H1 (cell line): ENCODE measurements around the gene RDM1. TPM values are rescaled to one million over a fixed set of nuclear protein-coding genes. Genes with fewer than 3 reads are reported as not detected.

Experiments used
- CTCF ChIA-PET: fragments of 300-600 bp; sonication (Branson Sonifier 250); formaldehyde crosslinking; loops from one replicate; lab custom pipeline; 2021; ENCODE audit not compliant: partially characterized antibody; lab: Charles Lee
- POLR2A ChIA-PET: fragments of 300-600 bp; sonication (Branson Sonifier 250); formaldehyde crosslinking; loops from one replicate; lab custom pipeline; 2021; ENCODE audit warnings: inconsistent platforms; ENCODE audit not compliant: partially characterized antibody; lab: Charles Lee
- DNase-seq, 2 experiments: peaks; one replicate each; pipeline versions ENCODE4 v3.0.0 to v3.0.0-alpha.2; 2010 to 2022; ENCODE audit warnings: low spot score in 2 of 2, low read depth in 1 of 2, mixed read lengths in 1 of 2
- FAIRE-seq: peaks from 2 replicates; lab custom pipeline; 2011; peaks lifted over from hg19 to GRCh38; lab: Jason Lieb, UNC
- H2AFZ ChIP-seq: 2 replicates; pipeline ENCODE4 v1.8.1; 2012; ENCODE audit warnings: low read length, inconsistent platforms
- H2AK5ac ChIP-seq: 2 replicates; pipeline ENCODE4 v1.6.1; 2013; ENCODE audit warnings: low read depth, low read length
- H2BK120ac ChIP-seq: replicated peaks from 2 replicates; pipeline ENCODE3; 2013; ENCODE audit warnings: low read depth, low read length, inconsistent platforms
- H2BK12ac ChIP-seq: 2 replicates; pipeline ENCODE4 v1.6.1; 2013; ENCODE audit warnings: low read depth, low read length
- H2BK15ac ChIP-seq: 2 replicates; pipeline ENCODE4 v1.6.1; 2013; ENCODE audit warnings: low read length
- H2BK20ac ChIP-seq: 2 replicates; pipeline ENCODE4 v1.6.1; 2013; ENCODE audit warnings: low read length
- H2BK5ac ChIP-seq: 2 replicates; pipeline ENCODE4 v1.6.1; 2013; ENCODE audit warnings: low read depth, low read length
- H3K14ac ChIP-seq: 2 replicates; pipeline ENCODE4 v1.6.1; 2013; ENCODE audit warnings: inconsistent platforms; ENCODE audit not compliant: insufficient read length
- H3K18ac ChIP-seq: 2 replicates; pipeline ENCODE4 v1.6.1; 2013; ENCODE audit warnings: low read length; ENCODE audit errors: extremely low read depth
- H3K23ac ChIP-seq: 2 replicates; pipeline ENCODE4 v1.6.1; 2013; ENCODE audit warnings: inconsistent platforms; ENCODE audit not compliant: insufficient read length
- H3K23me2 ChIP-seq: 2 replicates; pipeline ENCODE4 v1.6.1; 2013; ENCODE audit warnings: low read depth, low read length
- H3K27ac ChIP-seq: 2 replicates; pipeline ENCODE4 v1.6.1; 2011; ENCODE audit warnings: low read depth, low read length, inconsistent platforms
- H3K27me3 ChIP-seq, 4 experiments: replicated peaks in 1 of 4; 1 replicate in 1 of 4; 2 replicates in 3 of 4; pipeline versions ENCODE4 v1.6.1 to v1.8.1; 2011 to 2013; ENCODE audit warnings: low read length in 3 of 4, mild to moderate bottlenecking in 3 of 4, inconsistent platforms in 2 of 4, mixed read lengths in 2 of 4, moderate library complexity in 1 of 4; ENCODE audit not compliant: control insufficient read depth in 3 of 4, insufficient read depth in 3 of 4; ENCODE audit errors: extremely low read depth in 1 of 4
- H3K36me3 ChIP-seq, 4 experiments: 2 replicates each; pipeline versions ENCODE4 v1.6.1 to v1.8.1; 2011 to 2013; ENCODE audit warnings: mild to moderate bottlenecking in 4 of 4, low read length in 3 of 4, moderate library complexity in 2 of 4, control low read depth in 1 of 4, inconsistent platforms in 1 of 4; ENCODE audit not compliant: insufficient read depth in 4 of 4, control insufficient read depth in 2 of 4
- H3K4ac ChIP-seq: replicated peaks from 2 replicates; pipeline ENCODE3; 2013; ENCODE audit warnings: low read length, low read depth, mixed read lengths, inconsistent platforms; ENCODE audit not compliant: insufficient read length
- H3K4me1 ChIP-seq, 4 experiments: replicated peaks in 1 of 4; 1 replicate in 1 of 4; 2 replicates in 3 of 4; pipeline versions ENCODE4 v1.6.1 to v1.8.1; 2011 to 2013; ENCODE audit warnings: low read length in 3 of 4, inconsistent platforms in 2 of 4, mixed read lengths in 1 of 4; ENCODE audit not compliant: insufficient read depth in 4 of 4, control insufficient read depth in 3 of 4
- H3K4me2 ChIP-seq, 2 experiments: 2 replicates each; pipeline versions ENCODE4 v1.6.1 to v1.8.1; 2011 to 2013; ENCODE audit warnings: low read depth in 2 of 2, low read length in 2 of 2, control low read depth in 1 of 2, inconsistent platforms in 1 of 2, mild to moderate bottlenecking in 1 of 2; ENCODE audit not compliant: insufficient read depth in 1 of 2
- H3K4me3 ChIP-seq, 4 experiments: fragments of 200-600, 300-600 bp in 1 of 4; sonication (generic), shearing (Covaris generic), sonication (Bioruptor Twin) in 1 of 4; 2 replicates each; pipeline versions ENCODE4 v1.5.1 to v1.8.1; 2011 to 2016; ENCODE audit warnings: low read length in 4 of 4, low read depth in 3 of 4, control low read depth in 2 of 4, inconsistent platforms in 2 of 4, mild to moderate bottlenecking in 2 of 4, mixed read lengths in 1 of 4, moderate library complexity in 1 of 4; ENCODE audit not compliant: insufficient read depth in 2 of 4; ENCODE audit errors: extremely low read depth in 1 of 4
- H3K56ac ChIP-seq: replicated peaks from 2 replicates; pipeline ENCODE3; 2013; ENCODE audit warnings: low read depth, mild to moderate bottlenecking, mixed read lengths, low read length, inconsistent platforms; ENCODE audit not compliant: insufficient read length
- H3K79me1 ChIP-seq: 2 replicates; pipeline ENCODE4 v1.6.1; 2013; ENCODE audit warnings: low read depth, low read length, control low read depth
- H3K79me2 ChIP-seq, 2 experiments: 2 replicates each; pipeline versions ENCODE4 v1.6.1 to v1.8.1; 2012 to 2013; ENCODE audit warnings: low read length in 2 of 2, mild to moderate bottlenecking in 2 of 2, inconsistent platforms in 1 of 2; ENCODE audit not compliant: insufficient read depth in 2 of 2, control insufficient read depth in 1 of 2
- H3K9ac ChIP-seq, 4 experiments: replicated peaks in 1 of 4; 1 replicate in 1 of 4; 2 replicates in 3 of 4; pipeline versions ENCODE4 v1.6.1 to v1.8.1; 2011 to 2013; ENCODE audit warnings: low read depth in 3 of 4, low read length in 3 of 4, control low read depth in 2 of 4, mild to moderate bottlenecking in 2 of 4, moderate library complexity in 2 of 4, inconsistent platforms in 1 of 4; ENCODE audit errors: extremely low read depth in 1 of 4
- H3K9me3 ChIP-seq, 2 experiments: 2 replicates each; pipeline versions ENCODE4 v1.6.1 to v1.8.1; 2012 to 2013; ENCODE audit warnings: mild to moderate bottlenecking in 2 of 2, moderate library complexity in 2 of 2, control low read depth in 1 of 2, inconsistent platforms in 1 of 2, low read depth in 1 of 2, low read length in 1 of 2, mixed read lengths in 1 of 2; ENCODE audit not compliant: insufficient read depth in 2 of 2
- H4K20me1 ChIP-seq, 2 experiments: replicated peaks in 1 of 2; 2 replicates each; pipeline versions ENCODE3 to v1.8.1; 2011 to 2013; ENCODE audit warnings: inconsistent platforms in 2 of 2, low read length in 2 of 2, mild to moderate bottlenecking in 1 of 2; ENCODE audit not compliant: insufficient read depth in 2 of 2, control insufficient read depth in 1 of 2
- H4K5ac ChIP-seq: 2 replicates; pipeline ENCODE4 v1.6.1; 2013; ENCODE audit warnings: low read length, low read depth, mixed read lengths, inconsistent platforms; ENCODE audit not compliant: insufficient read length
- H4K8ac ChIP-seq: 2 replicates; pipeline ENCODE4 v1.8.0; 2013; ENCODE audit warnings: mild to moderate bottlenecking, moderate library complexity, low read length, inconsistent platforms; ENCODE audit not compliant: insufficient read depth; ENCODE audit errors: extremely low read depth
- H4K91ac ChIP-seq: replicated peaks from 2 replicates; pipeline ENCODE3; 2013; ENCODE audit warnings: low read length, mixed read lengths, inconsistent platforms; ENCODE audit not compliant: insufficient read length
- E2F6 ChIP-seq: IDR thresholded peaks from 2 replicates; pipeline ENCODE4 v1.6.1; 2012; ENCODE audit warnings: inconsistent platforms
- JUND ChIP-seq: IDR thresholded peaks from 2 replicates; pipeline ENCODE4 v1.6.1; 2011; ENCODE audit warnings: mild to moderate bottlenecking, improper control_type of control experiment, low read length
- RXRA ChIP-seq: IDR thresholded peaks from 2 replicates; pipeline ENCODE4 v1.6.1; 2011; ENCODE audit warnings: low read depth, mild to moderate bottlenecking, low read length, moderate library complexity; ENCODE audit not compliant: insufficient read depth
- TAF7 ChIP-seq: optimal IDR thresholded peaks from 2 replicates; pipeline ENCODE3; 2011; ENCODE audit warnings: low read depth, mild to moderate bottlenecking, inconsistent platforms, low read length, moderate library complexity, borderline replicate concordance
- WGBS, 2 experiments: shearing (Covaris generic) in 1 of 2; methylation state at CpG; one replicate each; pipeline versions ENCODE4 v1.1.6 to v1.1.7; 2013 to 2015; ENCODE audit warnings: low lambda C conversion rate in 2 of 2, mixed read lengths in 2 of 2, inconsistent platforms in 1 of 2, low coverage in 1 of 2, missing lambda C conversion rate in 1 of 2; ENCODE audit not compliant: insufficient replicate concordance in 2 of 2, insufficient coverage in 1 of 2, insufficient read length in 1 of 2; ENCODE audit errors: extremely low coverage in 1 of 2, missing lambda C conversion rate in 1 of 2; 5-methylcytosine and 5-hydroxymethylcytosine counted together
- polyA plus RNA-seq, 7 experiments: library from polyadenylated mRNA; depleted of rRNA in 3 of 7; stranded (reverse) in 5 of 7; unstranded in 2 of 7; fragments of >200 nt in 5 of 7; fragments of 200-250 nt in 2 of 7; gene quantifications; 1 replicate in 5 of 7; 2 replicates in 1 of 7; 4 replicates in 1 of 7; pipeline versions ENCODE4 v1.2.1 to v1.2.3, GENCODE V29; 2011 to 2013; ENCODE audit warnings: missing spikeins in 2 of 7, mixed read lengths in 2 of 7
- total RNA-seq: library from RNA; stranded (reverse); fragmentation: NEBNext Ultra II Directional; extraction: Animal tissue kit (Norgen Biotek cat#: 25700); gene quantifications from 2 replicates; pipeline ENCODE4 v1.2.1, GENCODE V29; 2021

RDM1 gene
- total and polyA plus RNA-seq, 2 of the 8 experiments (the other 6 are each of a cell fraction or from before 2014, with no cell fraction given): 7.3 to 9.7 TPM

- Histone ChIP-seq H2BK20ac (no peak overlapping the region), H2AK5ac (no peak overlapping the region), H3K27ac (no peak overlapping the region), H3K4ac (no peak overlapping the region), H4K5ac (no peak overlapping the region), H4K91ac (no peak overlapping the region), H3K79me1 (no peaks in the 10 kb centered on the region), H4K20me1 (no peaks in the 10 kb centered on the region), H3K27me3 (no peaks in the 10 kb centered on the region), H2BK120ac (no peak overlapping the region), H3K23me2 (no peaks in the 10 kb centered on the region), H3K14ac (no peak overlapping the region), H3K9me3 (peaks cover 4 to 6% of the 10 kb centered on the region in 2 experiments; a peak in 2 of 4 replicates), H3K23ac (no peak overlapping the region), H2BK12ac (no peak overlapping the region), H3K4me2 (no peak overlapping the region), H3K56ac (no peak overlapping the region), H3K9ac (no peak overlapping the region), H2BK5ac (no peak overlapping the region), H2AFZ (no peak overlapping the region), H4K8ac (no peak overlapping the region), H3K4me3 (no peak overlapping the region), H2BK15ac (no peak overlapping the region), H3K36me3 (no peaks in the 10 kb centered on the region; a peak in 2 of 8 replicates), H3K79me2 (no peaks in the 10 kb centered on the region; a peak in 1 of 4 replicates), H3K18ac (no peak overlapping the region), H3K4me1 (no peaks in the 10 kb centered on the region)
- ChIA-PET POLR2A (no interaction called here), CTCF (no interaction called here)
- DNase-seq (no peak), FAIRE-seq (no peak)
- 87% methylated on average over 5 of the region's 5 CpGs; no CpG with 5 or more reads in 1 of the 2 experiments for WGBS, 2 experiments
- TF ChIP-seq JUND (no peak), E2F6 (no peak), TAF7 (no peak), RXRA (no peak)
Measured at GRCh38 chr17:35907691-35908090, 22.9 kb downstream of the RDM1 start.
